Panc1 (cell line): ENCODE measurements around the gene FYCO1. TPM values are rescaled to one million over a fixed set of nuclear protein-coding genes. Genes with fewer than 3 reads are reported as not detected.

Experiments used
- ATAC-seq: fragments of 200-7000 bp; cut with Tn5 transposase; 2 replicates; pipeline ENCODE4 v1.9.1; 2020; ENCODE audit warnings: mild to moderate bottlenecking, moderate library complexity
- BruUV-seq: library from RNA; stranded (reverse); fragments of 400-500 nt; replicated peaks from 2 replicates; lab custom pipeline; 2021; lab: Mats Ljungman, UMichigan
- CTCF ChIA-PET: fragments of 300-600 bp; sonication (Branson Sonifier 250); formaldehyde crosslinking; loops from one replicate; lab custom pipeline; 2022; ENCODE audit warnings: antibody characterized with exemption; lab: Charles Lee
- POLR2A ChIA-PET: fragments of 300-600 bp; sonication (Branson Sonifier 250); formaldehyde crosslinking; loops from one replicate; lab custom pipeline; 2022; ENCODE audit warnings: antibody characterized with exemption; lab: Charles Lee
- DNase-seq: peaks from one replicate; pipeline ENCODE4 v3.0.0-alpha.2; 2010; ENCODE audit warnings: low read depth, low spot score
- H3K27ac ChIP-seq: 2 replicates; pipeline ENCODE4 v1.5.1; 2011; ENCODE audit warnings: mild to moderate bottlenecking, low read length, inconsistent platforms
- H3K27me3 ChIP-seq: fragments of 200-500 bp; sonication (Bioruptor generic); 2 replicates; pipeline ENCODE4 v1.6.0; 2014; ENCODE audit warnings: low read length, inconsistent platforms; ENCODE audit not compliant: control insufficient read depth, insufficient read depth
- H3K36me3 ChIP-seq: fragments of 200-500 bp; sonication (Bioruptor generic); 2 replicates; pipeline ENCODE4 v1.5.1; 2014; ENCODE audit warnings: inconsistent platforms, mild to moderate bottlenecking, low read length, moderate library complexity; ENCODE audit not compliant: control insufficient read depth, insufficient read depth
- H3K4me1 ChIP-seq: 2 replicates; pipeline ENCODE4 v1.5.1; 2011; ENCODE audit warnings: inconsistent platforms, mild to moderate bottlenecking, low read length, moderate library complexity; ENCODE audit not compliant: control insufficient read depth, insufficient read depth
- H3K4me3 ChIP-seq, 2 experiments: 2 replicates each; pipeline ENCODE4 v1.5.1; 2011 to 2012; ENCODE audit warnings: low read depth in 2 of 2, low read length in 2 of 2, mild to moderate bottlenecking in 2 of 2, inconsistent platforms in 1 of 2, moderate library complexity in 1 of 2
- H3K9me3 ChIP-seq: fragments of 200-500 bp; sonication (Bioruptor generic); 2 replicates; pipeline ENCODE4 v1.5.1; 2014; ENCODE audit warnings: low read depth, mild to moderate bottlenecking, inconsistent platforms, low read length, moderate library complexity; ENCODE audit not compliant: control insufficient read depth, insufficient read depth
- CTCF ChIP-seq: fragments of 450-650 bp; IDR thresholded peaks from 2 replicates; pipeline ENCODE4 v1.5.1; 2017; ENCODE audit warnings: mild to moderate bottlenecking
- POLR2AphosphoS5 ChIP-seq: IDR thresholded peaks from 2 replicates; pipeline ENCODE4 v1.6.1; 2012; ENCODE audit warnings: mild to moderate bottlenecking, low read depth, low read length, moderate library complexity
- REST ChIP-seq, 2 experiments: IDR thresholded peaks; 2 replicates each; pipeline ENCODE4 v1.6.1; 2011 to 2012; ENCODE audit warnings: low read depth in 2 of 2, control low read depth in 1 of 2, low read length in 1 of 2, mild to moderate bottlenecking in 1 of 2, moderate library complexity in 1 of 2; ENCODE audit not compliant: insufficient read depth in 1 of 2
- SIN3A ChIP-seq: IDR thresholded peaks from 2 replicates; pipeline ENCODE4 v1.6.1; 2012; ENCODE audit warnings: low read depth, mild to moderate bottlenecking, low read length, moderate library complexity, borderline replicate concordance; ENCODE audit not compliant: insufficient read depth
- TCF7L2 ChIP-seq: IDR thresholded peaks from 2 replicates; pipeline ENCODE4 v1.6.1; 2011; ENCODE audit warnings: mild to moderate bottlenecking, low read depth, low read length, inconsistent platforms
- in situ Hi-C: cut with HindIII; loops from 2 replicates; pipeline ENCODE4 v1.10.0; 2016; ENCODE audit warnings: low sequenced_read_pairs, low pct_unique_long_range_greater_than_20kb
- intact Hi-C: fragments of 100-400 bp; cut with micrococcal nuclease; formaldehyde crosslinking; loops from one replicate; pipeline ENCODE4 v1.10.0; 2022; ENCODE audit not compliant: unreplicated experiment
- total RNA-seq: library from RNA; stranded (reverse); gene quantifications from one replicate; pipeline ENCODE4 v1.2.1, GENCODE V29; 2021; ENCODE audit not compliant: unreplicated experiment

The FYCO1 gene
- total RNA-seq, 1 experiment from 2014 or later, result 8.7 TPM

- DNase-seq (no peak), ATAC-seq (no peak)
- no peaks in the 10 kb centered on the region for H3K4me1 ChIP-seq
- in situ Hi-C loops, result no loop called here
- no peak overlapping the region for H3K27ac ChIP-seq
- H3K4me3 ChIP-seq, result no peak overlapping the region
- H3K9me3 ChIP-seq, result no peaks in the 10 kb centered on the region
- TF ChIP-seq CTCF (no peak), REST (IDR thresholded peaks at IDR 0.05; ENCODE audit: insufficient read depth in 1 of 2, low read depth in 2 of 2, low read length in 1 of 2) (no peak), TCF7L2 (no peak), POLR2AphosphoS5 (no peak), SIN3A (no peak)
- ChIA-PET CTCF (no interaction called here), POLR2A (no interaction called here)
- no peaks in the 10 kb centered on the region for H3K36me3 ChIP-seq
- intact Hi-C loops, result no loop called here
- no TSS peak for BruUV-seq
- H3K27me3 ChIP-seq, result no peaks in the 10 kb centered on the region
Observed at GRCh38 chr3:45871780-45872179, 123.8 kb downstream of the FYCO1 start.

- BruUV-seq, result no TSS peak
- Histone ChIP-seq H3K4me3 (no peak overlapping the region), H3K36me3 (no peaks in the 10 kb centered on the region), H3K9me3 (no peaks in the 10 kb centered on the region), H3K27ac (no peak overlapping the region), H3K27me3 (no peaks in the 10 kb centered on the region; the same call in 1 of the 2 replicates), H3K4me1 (no peaks in the 10 kb centered on the region)
- ChIA-PET POLR2A (no interaction called here), CTCF (no interaction called here)
- ATAC-seq (no peak), DNase-seq (no peak)
- TF ChIP-seq SIN3A (no peak), CTCF (no peak), POLR2AphosphoS5 (no peak), REST (IDR thresholded peaks at IDR 0.05; ENCODE audit: insufficient read depth in 1 of 2, low read depth in 2 of 2, low read length in 1 of 2) (no peak), TCF7L2 (no peak)
- in situ Hi-C loops (no loop called here), intact Hi-C loops (no loop called here)
Observed at GRCh38 chr3:45870099-45870498, 125.5 kb downstream of the FYCO1 start.
